ENCODE measurements around the gene RBP5.
A peak's percentile ranks its signal among the peaks of the same experiment; 100 is the strongest.

RBP5 gene

GRCh38 chr12:7128681-7129286, at the start of gene RBP5:
TSS of gene RBP5 (minus strand) at chr12:7128889. CDS start at chr12:7128775, 114 bp downstream.
- Histone ChIP-seq H3K4me1 (ENCODE audit: control insufficient read depth, insufficient read depth, low read length) (peaks cover 25% of the 10 kb centered on the region), H3K27me3 (ENCODE audit: control insufficient read depth, insufficient read depth, low read length) (peaks cover 29% of the 10 kb centered on the region), H3K9ac (ENCODE audit: low read length) (peak within 1 kb of the TSS; percentile 72), H3K4me3 (ENCODE audit: low read length) (peak within 1 kb of the TSS; percentile 46), H3K36me3 (ENCODE audit: control insufficient read depth, insufficient read depth, low read length) (no peaks in the 10 kb centered on the region), H3K9me3 (ENCODE audit: control insufficient read depth, low read length) (no peaks in the 10 kb centered on the region)

- Histone ChIP-seq H3K36me3 (ENCODE audit: control insufficient read depth, insufficient read depth, low read length) (no peaks in the 10 kb centered on the region), H3K27me3 (ENCODE audit: control insufficient read depth, insufficient read depth, low read length) (peaks cover 3% of the 10 kb centered on the region), H3K4me3 (ENCODE audit: low read length) (no peak overlapping the region), H3K9ac (ENCODE audit: low read length) (no peak overlapping the region), H3K4me1 (ENCODE audit: control insufficient read depth, insufficient read depth, low read length) (no peaks in the 10 kb centered on the region), H3K9me3 (ENCODE audit: control insufficient read depth, low read length) (no peaks in the 10 kb centered on the region)
Measured at GRCh38 chr12:7178481-7178880, 49.8 kb upstream of the RBP5 start.

- Histone ChIP-seq H3K9ac (ENCODE audit: low read length) (no peak overlapping the region), H3K27me3 (ENCODE audit: control insufficient read depth, insufficient read depth, low read length) (no peaks in the 10 kb centered on the region), H3K4me3 (ENCODE audit: low read length) (no peak overlapping the region), H3K36me3 (ENCODE audit: control insufficient read depth, insufficient read depth, low read length) (no peaks in the 10 kb centered on the region), H3K9me3 (ENCODE audit: control insufficient read depth, low read length) (no peaks in the 10 kb centered on the region), H3K4me1 (ENCODE audit: control insufficient read depth, insufficient read depth, low read length) (no peaks in the 10 kb centered on the region)
Measured at GRCh38 chr12:7176595-7176994, 47.9 kb upstream of the RBP5 start.

- Histone ChIP-seq H3K9ac (ENCODE audit: low read length) (no peak overlapping the region), H3K4me3 (ENCODE audit: low read length) (no peak overlapping the region), H3K36me3 (ENCODE audit: control insufficient read depth, insufficient read depth, low read length) (no peaks in the 10 kb centered on the region), H3K9me3 (ENCODE audit: control insufficient read depth, low read length) (no peaks in the 10 kb centered on the region), H3K4me1 (ENCODE audit: control insufficient read depth, insufficient read depth, low read length) (no peaks in the 10 kb centered on the region), H3K27me3 (ENCODE audit: control insufficient read depth, insufficient read depth, low read length) (no peaks in the 10 kb centered on the region)
Measured at GRCh38 chr12:7175493-7175892, 46.8 kb upstream of the RBP5 start.

- no peaks in the 10 kb centered on the region for H3K27me3 ChIP-seq (ENCODE audit: control insufficient read depth, insufficient read depth, low read length)
- no peaks in the 10 kb centered on the region for H3K36me3 ChIP-seq (ENCODE audit: control insufficient read depth, insufficient read depth, low read length)
- H3K9ac ChIP-seq (ENCODE audit: low read length) = no peak overlapping the region
- no peaks in the 10 kb centered on the region for H3K4me1 ChIP-seq (ENCODE audit: control insufficient read depth, insufficient read depth, low read length)
- H3K9me3 ChIP-seq (ENCODE audit: control insufficient read depth, low read length) = no peaks in the 10 kb centered on the region
- H3K4me3 ChIP-seq (ENCODE audit: low read length) = no peak overlapping the region
Measured at GRCh38 chr12:7171854-7172253, 43.2 kb upstream of the RBP5 start.

- H3K9me3 ChIP-seq (ENCODE audit: control insufficient read depth, low read length) = no peaks in the 10 kb centered on the region
- no peak overlapping the region for H3K9ac ChIP-seq (ENCODE audit: low read length)
- H3K36me3 ChIP-seq (ENCODE audit: control insufficient read depth, insufficient read depth, low read length) = no peaks in the 10 kb centered on the region
- H3K27me3 ChIP-seq (ENCODE audit: control insufficient read depth, insufficient read depth, low read length) = no peaks in the 10 kb centered on the region
- no peaks in the 10 kb centered on the region for H3K4me1 ChIP-seq (ENCODE audit: control insufficient read depth, insufficient read depth, low read length)
- no peak overlapping the region for H3K4me3 ChIP-seq (ENCODE audit: low read length)
Measured at GRCh38 chr12:7169951-7170350, 41.3 kb upstream of the RBP5 start.

GRCh38 chr12:7162691-7163114, 34.0 kb upstream of the RBP5 start:
- Histone ChIP-seq H3K4me3 (ENCODE audit: low read length) (no peak overlapping the region), H3K4me1 (ENCODE audit: control insufficient read depth, insufficient read depth, low read length) (no peaks in the 10 kb centered on the region), H3K9ac (ENCODE audit: low read length) (no peak overlapping the region), H3K9me3 (ENCODE audit: control insufficient read depth, low read length) (no peaks in the 10 kb centered on the region), H3K27me3 (ENCODE audit: control insufficient read depth, insufficient read depth, low read length) (peaks cover 13% of the 10 kb centered on the region), H3K36me3 (ENCODE audit: control insufficient read depth, insufficient read depth, low read length) (peaks cover under 1% of the 10 kb centered on the region)

- peaks cover 13% of the 10 kb centered on the region for H3K27me3 ChIP-seq (ENCODE audit: control insufficient read depth, insufficient read depth, low read length)
- H3K4me3 ChIP-seq (ENCODE audit: low read length) = no peak overlapping the region
- no peak overlapping the region for H3K9ac ChIP-seq (ENCODE audit: low read length)
- no peaks in the 10 kb centered on the region for H3K9me3 ChIP-seq (ENCODE audit: control insufficient read depth, low read length)
- peaks cover 8% of the 10 kb centered on the region for H3K36me3 ChIP-seq (ENCODE audit: control insufficient read depth, insufficient read depth, low read length)
- no peaks in the 10 kb centered on the region for H3K4me1 ChIP-seq (ENCODE audit: control insufficient read depth, insufficient read depth, low read length)
Measured at GRCh38 chr12:7161811-7162210, 33.1 kb upstream of the RBP5 start.

GRCh38 chr12:7161327-7161726, 32.6 kb upstream of the RBP5 start:
- no peaks in the 10 kb centered on the region for H3K4me1 ChIP-seq (ENCODE audit: control insufficient read depth, insufficient read depth, low read length)
- peaks cover 8% of the 10 kb centered on the region for H3K36me3 ChIP-seq (ENCODE audit: control insufficient read depth, insufficient read depth, low read length)
- H3K4me3 ChIP-seq (ENCODE audit: low read length) = no peak overlapping the region
- H3K27me3 ChIP-seq (ENCODE audit: control insufficient read depth, insufficient read depth, low read length) = peaks cover 13% of the 10 kb centered on the region
- no peak overlapping the region for H3K9ac ChIP-seq (ENCODE audit: low read length)
- H3K9me3 ChIP-seq (ENCODE audit: control insufficient read depth, low read length) = no peaks in the 10 kb centered on the region

GRCh38 chr12:7160183-7160582, 31.5 kb upstream of the RBP5 start:
- Histone ChIP-seq H3K4me1 (ENCODE audit: control insufficient read depth, insufficient read depth, low read length) (no peaks in the 10 kb centered on the region), H3K9me3 (ENCODE audit: control insufficient read depth, low read length) (no peaks in the 10 kb centered on the region), H3K4me3 (ENCODE audit: low read length) (no peak overlapping the region), H3K36me3 (ENCODE audit: control insufficient read depth, insufficient read depth, low read length) (peaks cover 8% of the 10 kb centered on the region), H3K27me3 (ENCODE audit: control insufficient read depth, insufficient read depth, low read length) (peaks cover 13% of the 10 kb centered on the region), H3K9ac (ENCODE audit: low read length) (no peak overlapping the region)

GRCh38 chr12:7158781-7159609, 30.3 kb upstream of the RBP5 start:
- peaks cover 8% of the 10 kb centered on the region for H3K36me3 ChIP-seq (ENCODE audit: control insufficient read depth, insufficient read depth, low read length)
- no peaks in the 10 kb centered on the region for H3K4me1 ChIP-seq (ENCODE audit: control insufficient read depth, insufficient read depth, low read length)
- no peaks in the 10 kb centered on the region for H3K9me3 ChIP-seq (ENCODE audit: control insufficient read depth, low read length)
- H3K27me3 ChIP-seq (ENCODE audit: control insufficient read depth, insufficient read depth, low read length) = peaks cover 13% of the 10 kb centered on the region
- H3K4me3 ChIP-seq (ENCODE audit: low read length) = no peak overlapping the region
- H3K9ac ChIP-seq (ENCODE audit: low read length) = no peak overlapping the region

GRCh38 chr12:7157391-7157790, 28.7 kb upstream of the RBP5 start:
- Histone ChIP-seq H3K4me1 (ENCODE audit: control insufficient read depth, insufficient read depth, low read length) (no peaks in the 10 kb centered on the region), H3K36me3 (ENCODE audit: control insufficient read depth, insufficient read depth, low read length) (peaks cover 8% of the 10 kb centered on the region)

More at GRCh38 chr12:7157391-7157790, 28.7 kb upstream of the RBP5 start:
- Histone ChIP-seq H3K27me3 (ENCODE audit: control insufficient read depth, insufficient read depth, low read length) (no peaks in the 10 kb centered on the region), H3K4me3 (ENCODE audit: low read length) (no peak overlapping the region), H3K9me3 (ENCODE audit: control insufficient read depth, low read length) (no peaks in the 10 kb centered on the region), H3K9ac (ENCODE audit: low read length) (no peak overlapping the region)

All from mucosa of stomach (tissue), 1 donor.